ENCODE data around the gene SYT11. TPM values are rescaled to one million over a fixed set of nuclear protein-coding genes. Genes with fewer than 3 reads are reported as not detected.

SYT11 gene
- total and polyA plus RNA-seq, 2 of the 8 experiments (the other 6 are each of a cell fraction or from before 2014, with no cell fraction given), result 7.2 to 9.6 TPM

DNA sequence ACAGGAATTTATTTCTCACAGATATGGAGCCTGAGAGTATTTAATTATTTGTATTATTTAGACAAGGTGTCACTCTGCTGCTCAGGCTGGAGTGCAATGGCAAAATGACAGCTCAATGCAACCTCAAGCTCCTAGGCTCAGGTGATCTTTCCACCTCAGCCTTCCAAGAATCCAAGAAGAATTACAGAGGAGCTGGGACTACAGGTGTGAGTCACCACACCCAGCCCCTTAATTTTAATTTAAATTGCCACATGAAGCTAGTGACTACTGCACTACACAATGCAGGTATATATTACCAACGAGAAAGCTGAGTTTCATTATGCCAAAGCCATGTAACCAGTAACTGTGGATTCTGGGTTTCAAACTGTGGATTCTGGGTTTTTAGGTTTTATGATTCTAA, 72.7 kb downstream of the SYT11 start:
- peaks cover 24 to 62% (median 45%) of the 10 kb centered on the region in 4 experiments for H3K36me3 ChIP-seq (ENCODE audit: control insufficient read depth in 2 of 4, insufficient read depth in 4 of 4, low read length in 3 of 4)
- no peak overlapping the region for H2AFZ ChIP-seq (ENCODE audit: low read length)
- no peak overlapping the region for H4K91ac ChIP-seq (replicated peaks; ENCODE audit: insufficient read length, low read length)
- POLR2A ChIA-PET (ENCODE audit: partially characterized antibody), result interaction anchor here (0.6 to 6.7 kb wide), 10 partner anchors 12 to 624 kb away, joined by 3 to 109 read pairs (median 4); no protein-coding TSS in a partner anchor
- H2BK120ac ChIP-seq (replicated peaks; ENCODE audit: low read depth, low read length), result no peak overlapping the region
- no peak overlapping the region for H2BK5ac ChIP-seq (ENCODE audit: low read depth, low read length)
- no peaks in the 10 kb centered on the region for H3K27me3 ChIP-seq (replicated peaks in 1 of 4; ENCODE audit: control insufficient read depth in 3 of 4, extremely low read depth in 1 of 4, insufficient read depth in 3 of 4, low read length in 3 of 4)
- no peak overlapping the region for H3K4ac ChIP-seq (replicated peaks; ENCODE audit: insufficient read length, low read depth, low read length)
- WGBS, 2 experiments (ENCODE audit: extremely low coverage in 1 of 2, insufficient coverage in 1 of 2, insufficient read length in 1 of 2, insufficient replicate concordance in 2 of 2, low coverage in 1 of 2, low lambda C conversion rate in 2 of 2, missing lambda C conversion rate in 1 of 2), result 78% methylated on average over 1 of the region's 1 CpG; no CpG with 5 or more reads in 1 of the 2 experiments
- no peak overlapping the region for H2BK20ac ChIP-seq (ENCODE audit: low read length)
- peaks cover 5% of the 10 kb centered on the region for H3K23me2 ChIP-seq (ENCODE audit: low read depth, low read length)
- no peak overlapping the region for H4K5ac ChIP-seq (ENCODE audit: insufficient read length, low read depth, low read length)
- peak overlapping the region; percentile 40 to 85; a peak in 1 of 4 replicates for H3K4me2 ChIP-seq (ENCODE audit: insufficient read depth in 1 of 2, low read depth in 2 of 2, low read length in 2 of 2)
- peaks cover 10 to 51% of the 10 kb centered on the region in 2 experiments for H3K79me2 ChIP-seq (ENCODE audit: control insufficient read depth in 1 of 2, insufficient read depth in 2 of 2, low read length in 2 of 2)
- H3K4me1 ChIP-seq (replicated peaks in 1 of 4; ENCODE audit: control insufficient read depth in 3 of 4, insufficient read depth in 4 of 4, low read length in 3 of 4), result peaks cover 0 to 2% (median 1%) of the 10 kb centered on the region in 4 experiments; a peak in 4 of 7 replicates
- H4K20me1 ChIP-seq (replicated peaks in 1 of 2; ENCODE audit: control insufficient read depth in 1 of 2, insufficient read depth in 2 of 2, low read length in 2 of 2), result peaks cover 0 to 15% of the 10 kb centered on the region in 2 experiments
- H2BK15ac ChIP-seq (ENCODE audit: low read length), result no peak overlapping the region
- CTCF ChIA-PET (ENCODE audit: partially characterized antibody), result interaction anchor here (1.0 to 2.6 kb wide), 10 partner anchors 9 to 385 kb away, joined by 3 to 11 read pairs (median 4); partner anchors contain the start of gene ARHGEF2
- no peak overlapping the region for H3K23ac ChIP-seq (ENCODE audit: insufficient read length)
- FAIRE-seq (no peak), DNase-seq (ENCODE audit: low read depth in 1 of 2, low spot score in 2 of 2) (no peak)
- no peak overlapping the region for H2AK5ac ChIP-seq (ENCODE audit: low read depth, low read length)
- no peaks in the 10 kb centered on the region for H3K9me3 ChIP-seq (ENCODE audit: insufficient read depth in 2 of 2, low read depth in 1 of 2, low read length in 1 of 2)
- H3K4me3 ChIP-seq (ENCODE audit: extremely low read depth in 1 of 4, insufficient read depth in 2 of 4, low read depth in 3 of 4, low read length in 4 of 4), result peak overlapping the region in 1 of 4 experiments; percentile 89; a peak in 1 of 8 replicates
- no peak overlapping the region for H3K9ac ChIP-seq (replicated peaks in 1 of 4; ENCODE audit: extremely low read depth in 1 of 4, low read depth in 3 of 4, low read length in 3 of 4)
- no peak overlapping the region for H3K18ac ChIP-seq (ENCODE audit: extremely low read depth, low read length)
- TF ChIP-seq, protein P1, sequence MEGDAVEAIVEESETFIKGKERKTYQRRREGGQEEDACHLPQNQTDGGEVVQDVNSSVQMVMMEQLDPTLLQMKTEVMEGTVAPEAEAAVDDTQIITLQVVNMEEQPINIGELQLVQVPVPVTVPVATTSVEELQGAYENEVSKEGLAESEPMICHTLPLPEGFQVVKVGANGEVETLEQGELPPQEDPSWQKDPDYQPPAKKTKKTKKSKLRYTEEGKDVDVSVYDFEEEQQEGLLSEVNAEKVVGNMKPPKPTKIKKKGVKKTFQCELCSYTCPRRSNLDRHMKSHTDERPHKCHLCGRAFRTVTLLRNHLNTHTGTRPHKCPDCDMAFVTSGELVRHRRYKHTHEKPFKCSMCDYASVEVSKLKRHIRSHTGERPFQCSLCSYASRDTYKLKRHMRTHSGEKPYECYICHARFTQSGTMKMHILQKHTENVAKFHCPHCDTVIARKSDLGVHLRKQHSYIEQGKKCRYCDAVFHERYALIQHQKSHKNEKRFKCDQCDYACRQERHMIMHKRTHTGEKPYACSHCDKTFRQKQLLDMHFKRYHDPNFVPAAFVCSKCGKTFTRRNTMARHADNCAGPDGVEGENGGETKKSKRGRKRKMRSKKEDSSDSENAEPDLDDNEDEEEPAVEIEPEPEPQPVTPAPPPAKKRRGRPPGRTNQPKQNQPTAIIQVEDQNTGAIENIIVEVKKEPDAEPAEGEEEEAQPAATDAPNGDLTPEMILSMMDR (IDR thresholded peaks at IDR 0.05; ENCODE audit: control extremely low read depth in 1 of 3, insufficient read depth in 1 of 3, low read depth in 1 of 3, low read length in 3 of 3), result no peak
- TF ChIP-seq TCF12 (IDR thresholded peaks at IDR 0.05; ENCODE audit: low read depth, low read length) (no peak), BACH1 (IDR thresholded peaks at IDR 0.05; ENCODE audit: low read length) (no peak)
- no peak overlapping the region for H4K8ac ChIP-seq (ENCODE audit: extremely low read depth, insufficient read depth, low read length)
- H3K56ac ChIP-seq (replicated peaks; ENCODE audit: insufficient read length, low read depth, low read length), result no peak overlapping the region
- peaks cover 2% of the 10 kb centered on the region; the same call in 1 of the 2 replicates for H3K79me1 ChIP-seq (ENCODE audit: low read depth, low read length)
- no peak overlapping the region for H2BK12ac ChIP-seq (ENCODE audit: low read depth, low read length)
- H3K14ac ChIP-seq (ENCODE audit: insufficient read length), result no peak overlapping the region
- no peak overlapping the region for H3K27ac ChIP-seq (ENCODE audit: low read depth, low read length)
